ENCODE data around the gene CD300LD.
A peak's percentile ranks its signal among the peaks of the same experiment; 100 is the strongest.

Gene CD300LD

DNA sequence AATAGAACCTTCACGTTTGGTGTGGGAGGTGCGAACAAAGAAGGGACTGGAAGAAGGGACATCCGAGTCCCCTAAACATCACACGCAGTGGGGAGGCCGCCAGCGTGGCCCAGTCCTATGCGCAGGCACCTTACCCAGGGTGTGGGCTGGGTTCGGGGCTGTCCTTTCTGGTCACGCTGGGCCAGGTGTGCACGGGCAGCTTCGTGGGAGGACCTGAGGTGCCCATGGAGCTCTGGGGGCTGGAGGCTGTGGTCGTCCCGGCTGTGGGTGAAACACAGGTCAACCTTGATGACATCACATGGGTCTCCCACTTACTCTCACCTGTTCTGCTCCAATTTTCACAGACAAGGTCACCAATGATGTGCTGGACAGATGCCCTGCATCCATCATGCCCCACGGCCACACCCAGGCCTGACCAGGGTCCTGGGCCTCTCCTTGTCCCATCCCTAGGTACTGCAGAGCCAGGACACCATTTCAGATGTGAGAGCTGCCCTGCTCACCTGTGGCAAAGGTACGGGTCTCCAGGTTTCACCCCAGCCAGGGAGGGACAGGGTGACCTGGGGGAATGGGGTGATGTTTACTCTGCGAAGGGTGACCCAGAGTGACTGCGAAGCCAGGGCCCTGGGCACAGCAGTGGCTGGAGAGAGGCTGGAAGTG is 49.2 kb downstream of the CD300LD start:
- no peak for DNase-seq

DNA sequence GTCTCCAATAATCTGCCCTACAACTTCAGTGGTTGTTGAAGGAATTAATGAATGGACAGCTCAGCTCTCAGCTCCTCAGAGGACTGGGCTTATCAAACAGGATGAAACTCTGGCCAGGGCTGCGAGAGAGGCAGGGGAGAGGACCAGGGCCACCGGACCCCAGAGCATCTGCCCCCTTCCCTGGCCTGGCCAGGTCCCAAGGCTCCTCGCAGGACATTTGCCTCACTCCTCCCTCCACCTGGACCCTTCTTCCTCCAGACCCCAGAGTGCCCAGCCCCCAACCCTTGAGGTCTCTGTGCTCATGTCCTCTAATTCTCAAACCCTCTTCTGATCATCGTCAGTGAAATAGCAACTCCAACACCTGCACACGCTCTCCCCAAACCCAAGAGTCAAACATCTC is 49.9 kb downstream of the CD300LD start:
- no peak for DNase-seq

DNA sequence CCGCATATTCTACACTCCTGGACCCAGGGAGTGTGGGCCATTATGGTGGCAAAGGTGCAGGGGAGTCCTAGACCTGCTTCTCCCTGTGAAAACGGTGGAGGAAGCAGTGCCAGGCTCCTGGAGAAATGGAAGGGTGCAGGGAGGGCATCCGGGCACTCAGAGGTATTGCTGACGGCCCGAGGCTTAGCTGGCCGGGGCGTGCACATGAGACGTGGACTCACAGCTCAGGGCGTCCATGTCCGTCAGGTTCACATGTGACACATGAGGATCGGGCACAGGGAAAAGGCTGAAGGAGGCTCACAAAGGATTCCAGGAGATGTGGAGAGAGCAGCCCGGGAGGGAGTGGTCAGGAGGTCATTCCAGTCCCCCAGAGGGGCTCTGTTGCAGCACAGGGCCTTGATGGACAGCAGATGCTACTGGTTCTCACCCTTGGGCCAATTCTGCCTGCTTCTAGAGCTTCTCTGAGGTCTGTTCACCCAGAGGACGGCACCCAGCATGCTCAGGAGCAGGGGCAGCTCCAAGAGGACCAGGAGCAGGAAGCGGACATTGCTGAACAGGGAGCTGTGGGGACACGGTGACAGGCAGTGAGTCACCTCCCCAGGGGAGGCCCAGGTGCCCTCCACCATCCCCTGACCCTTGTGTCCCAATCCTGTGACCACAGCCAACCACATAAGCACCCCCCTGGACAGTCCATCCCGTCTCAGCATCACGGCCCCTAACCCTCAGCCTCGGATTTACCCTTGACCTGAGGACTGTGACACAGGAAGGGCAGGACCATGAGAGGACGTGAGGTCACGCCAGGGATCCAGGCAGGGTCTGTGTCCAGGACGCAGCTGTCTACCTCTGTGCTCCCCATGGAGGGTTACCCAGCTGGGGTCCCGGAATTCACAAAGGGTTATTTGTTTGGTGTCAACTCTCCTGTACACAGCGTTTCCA is 50.6 kb downstream of the CD300LD start:
- no peak for DNase-seq

DNA sequence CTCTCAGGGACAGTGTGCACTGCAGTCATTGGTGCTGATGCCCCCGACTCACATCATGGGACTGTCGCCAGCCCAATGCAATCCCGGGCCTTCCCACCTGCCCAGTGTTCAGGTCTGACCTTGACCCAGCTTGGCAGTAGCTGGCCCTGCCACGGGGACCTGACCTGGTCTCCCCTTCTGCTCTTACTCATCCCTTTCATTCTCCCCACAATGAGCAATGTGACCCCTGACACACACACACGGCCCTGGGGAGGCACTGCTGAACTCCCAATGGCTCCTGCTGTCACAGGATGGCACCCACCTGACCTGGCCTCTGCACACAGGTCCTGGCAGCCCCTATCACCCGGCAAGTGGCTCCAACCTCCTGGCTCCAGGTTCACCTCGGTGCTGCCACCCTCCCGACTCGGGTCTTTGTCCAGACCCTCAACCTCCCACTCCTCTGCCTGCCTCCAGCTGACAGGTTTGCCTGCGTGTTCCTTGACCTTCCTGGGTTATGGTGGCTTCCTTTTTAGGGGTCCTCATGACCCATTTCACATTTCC is 52.7 kb downstream of the CD300LD start:
- no peak for DNase-seq

DNA sequence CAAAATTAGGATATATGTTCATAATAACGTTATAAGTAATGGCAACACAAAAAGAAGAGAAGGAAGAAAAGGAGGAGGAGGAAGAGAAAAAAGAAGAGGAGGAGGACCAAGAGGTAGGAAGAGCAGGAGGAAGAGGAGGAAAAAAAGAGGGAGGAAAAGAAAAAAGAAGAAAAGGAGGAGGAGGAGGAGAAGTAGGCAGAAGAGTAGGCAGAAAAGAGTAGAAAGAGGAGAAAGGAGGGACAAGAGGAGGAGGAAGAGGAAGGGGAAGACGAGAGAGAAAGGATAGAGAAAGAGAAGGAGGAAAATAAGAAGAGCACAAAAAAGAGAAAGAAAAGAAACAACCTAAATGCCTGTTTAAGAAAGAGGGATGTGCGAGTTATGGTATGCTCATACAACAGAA is 55.2 kb downstream of the CD300LD start:
- no peak for DNase-seq

DNA sequence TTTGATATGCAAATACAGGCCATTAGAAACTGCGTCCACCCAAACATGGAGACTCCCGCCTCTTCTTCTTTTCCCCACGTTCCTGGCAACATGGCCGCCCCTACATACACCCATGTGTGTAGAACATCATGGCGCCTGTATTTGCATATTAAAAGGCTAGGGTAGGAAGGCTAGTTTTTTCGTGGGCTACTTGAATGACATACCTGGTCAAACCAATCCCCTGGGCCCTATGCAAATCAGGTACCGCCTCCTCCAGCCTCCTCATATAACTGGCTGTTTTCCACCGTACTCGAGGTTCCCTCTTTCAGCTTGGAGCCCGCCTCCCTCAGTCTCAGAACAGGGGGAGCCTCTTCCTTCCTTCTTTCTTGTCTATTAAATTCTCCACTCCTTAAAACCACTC is 60.0 kb downstream of the CD300LD start:
- peak; percentile 51 for DNase-seq

DNA sequence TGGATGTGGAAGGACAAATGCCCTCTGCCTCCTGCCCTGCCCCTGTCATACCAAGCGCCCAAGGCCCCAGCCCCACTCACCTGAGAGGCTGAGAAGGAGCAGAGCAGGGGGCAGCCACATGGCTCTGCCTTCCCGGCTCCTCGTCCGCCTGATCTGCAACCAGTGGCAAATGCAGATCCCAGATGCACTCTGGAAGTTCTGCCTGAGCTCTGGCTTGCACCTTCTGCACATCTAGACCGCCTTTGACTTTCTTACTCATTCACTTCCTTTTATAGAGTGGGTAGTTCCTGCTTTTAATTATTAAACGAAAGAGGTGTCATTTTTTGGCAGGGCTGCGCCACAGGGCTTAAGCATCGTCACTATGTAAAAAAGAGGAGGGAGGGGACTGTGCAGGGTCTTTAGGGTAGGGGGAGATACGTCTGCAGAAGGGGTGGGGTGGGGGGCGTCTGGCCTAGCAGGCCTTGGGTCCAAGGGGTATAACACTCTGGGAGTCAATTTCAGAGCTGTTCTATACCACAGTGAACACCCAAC is 60.8 kb downstream of the CD300LD start, which contains the start of gene CD300LB:
Gene CD300LB (minus strand): TSS at position 245 of the 531 bp plus-strand sequence. CDS start 125 bp downstream, at position 120.
- no peak for DNase-seq

DNA sequence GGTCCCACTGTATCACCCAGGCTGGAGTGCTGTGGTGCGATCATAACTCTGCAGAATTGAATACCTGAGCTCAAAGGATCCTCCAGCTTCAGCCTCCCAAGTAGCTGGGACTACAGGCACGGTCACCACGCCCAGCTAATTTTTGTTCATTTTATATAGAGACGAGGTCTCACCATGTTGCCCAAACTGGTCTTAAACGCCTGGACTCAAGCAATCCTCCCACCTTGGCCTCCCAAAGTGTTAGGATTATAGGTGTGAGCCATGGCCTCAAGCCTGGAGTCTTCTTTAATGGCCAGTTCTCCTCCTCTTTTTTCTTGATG is 61.3 kb downstream of the CD300LD start:
- DNase-seq, result no peak
